Neural cell (in vitro differentiated cells): ENCODE data around the gene CD300LG. TPM values are rescaled to one million over a fixed set of nuclear protein-coding genes. Genes with fewer than 3 reads are reported as not detected.

Experiments
- H2AFZ ChIP-seq: fragments of 200-600, 300-800 bp; sonication (generic), shearing (Covaris generic); 2 replicates; pipeline ENCODE4 v1.6.0; 2014; ENCODE audit warnings: low read depth, mild to moderate bottlenecking, antibody characterized with exemption, low read length, moderate library complexity
- H3F3A ChIP-seq: fragments of 200-600 bp; shearing (Covaris generic); 2 replicates; pipeline ENCODE4 v1.6.1; 2016; ENCODE audit warnings: mild to moderate bottlenecking, moderate library complexity, mixed read lengths, antibody characterized with exemption, low read length; ENCODE audit not compliant: insufficient read depth, poor library complexity, severe bottlenecking
- H3K27ac ChIP-seq: fragments of 200-600, 300-800 bp; sonication (generic), shearing (Covaris generic); 2 replicates; pipeline ENCODE4 v1.5.1; 2014; ENCODE audit warnings: mild to moderate bottlenecking, low read length, moderate library complexity
- H3K27me3 ChIP-seq: fragments of 300-800, 200-600 bp; sonication (generic), shearing (Covaris generic); 2 replicates; pipeline ENCODE4 v1.6.0; 2014; ENCODE audit warnings: mild to moderate bottlenecking, low read depth, low read length, moderate library complexity; ENCODE audit not compliant: insufficient read depth
- H3K36me3 ChIP-seq: fragments of 300-800, 200-600 bp; sonication (generic), shearing (Covaris generic); 2 replicates; pipeline ENCODE4 v1.5.1; 2014; ENCODE audit warnings: mild to moderate bottlenecking, antibody characterized with exemption, low read length, moderate library complexity; ENCODE audit not compliant: insufficient read depth
- H3K4me2 ChIP-seq: fragments of 300-800, 200-600 bp; sonication (generic), shearing (Covaris generic); 2 replicates; pipeline ENCODE4 v1.6.0; 2014; ENCODE audit warnings: mild to moderate bottlenecking, low read length
- H3K4me3 ChIP-seq: fragments of 300-800, 200-600 bp; sonication (generic), shearing (Covaris generic); 2 replicates; pipeline ENCODE4 v1.5.1; 2014; ENCODE audit warnings: mild to moderate bottlenecking, low read length, moderate library complexity
- H3K79me2 ChIP-seq: fragments of 200-600 bp; shearing (Covaris generic); replicated peaks from 2 replicates; pipeline ENCODE4 v1.6.0; 2014; ENCODE audit warnings: mild to moderate bottlenecking, low read length, moderate library complexity; ENCODE audit not compliant: insufficient read depth
- H3K9ac ChIP-seq: fragments of 300-800, 200-600 bp; sonication (generic), shearing (Covaris generic); 2 replicates; pipeline ENCODE4 v1.6.1; 2016; ENCODE audit warnings: mild to moderate bottlenecking, low read length, mixed read lengths
- H3K9me2 ChIP-seq: fragments of 200-600 bp; shearing (Covaris generic); 2 replicates; pipeline ENCODE4 v1.6.1; 2016; ENCODE audit warnings: mild to moderate bottlenecking, low read length, mixed read lengths; ENCODE audit not compliant: insufficient read depth
- H3K9me3 ChIP-seq: fragments of 200-600, 300-800 bp; sonication (generic), shearing (Covaris generic); 2 replicates; pipeline ENCODE4 v1.6.1; 2016; ENCODE audit warnings: mild to moderate bottlenecking, mixed run types, low read length, moderate library complexity, mixed read lengths
- H4K20me1 ChIP-seq: fragments of 200-600 bp; shearing (Covaris generic); 2 replicates; pipeline ENCODE4 v1.6.1; 2016; ENCODE audit warnings: mild to moderate bottlenecking, mixed run types; ENCODE audit not compliant: insufficient read depth
- CTCF ChIP-seq: fragments of 450-650 bp; IDR thresholded peaks from 2 replicates; pipeline ENCODE4 v1.5.1; 2014; ENCODE audit warnings: antibody characterized with exemption, mild to moderate bottlenecking, moderate library complexity; ENCODE audit not compliant: poor library complexity, severe bottlenecking
- EP300 ChIP-seq: fragments of 450-650 bp; conservative IDR thresholded peaks from 2 replicates; pipeline ENCODE4 v1.6.1; 2014; ENCODE audit warnings: antibody characterized with exemption, mild to moderate bottlenecking, moderate library complexity; ENCODE audit not compliant: poor library complexity, severe bottlenecking
- EZH2 ChIP-seq: fragments of 200-600, 300-800 bp; shearing (Covaris generic), sonication (generic); IDR thresholded peaks from 2 replicates; pipeline ENCODE4 v1.6.1; 2014; ENCODE audit warnings: antibody characterized with exemption, low read length, borderline replicate concordance, mild to moderate bottlenecking; ENCODE audit not compliant: insufficient read depth, poor library complexity, severe bottlenecking
- MXI1 ChIP-seq: fragments of 450-650 bp; conservative IDR thresholded peaks from 2 replicates; pipeline ENCODE4 v1.6.1; 2014; ENCODE audit warnings: antibody characterized with exemption, mild to moderate bottlenecking; ENCODE audit not compliant: poor library complexity, severe bottlenecking
- POLR2AphosphoS5 ChIP-seq: IDR thresholded peaks from 2 replicates; pipeline ENCODE4 v1.6.1; 2012
- RAD21 ChIP-seq: fragments of 450-650 bp; conservative IDR thresholded peaks from 2 replicates; pipeline ENCODE4 v1.6.1; 2014; ENCODE audit warnings: antibody characterized with exemption, mild to moderate bottlenecking, moderate library complexity
- REST ChIP-seq: IDR thresholded peaks from 2 replicates; pipeline ENCODE4 v1.6.1; 2012; ENCODE audit warnings: borderline replicate concordance
- SMC3 ChIP-seq: fragments of 450-650 bp; conservative IDR thresholded peaks from 2 replicates; pipeline ENCODE4 v1.6.1; 2014; ENCODE audit warnings: antibody characterized with exemption, mild to moderate bottlenecking, moderate library complexity; ENCODE audit not compliant: poor library complexity
- TAF1 ChIP-seq: IDR thresholded peaks from 2 replicates; pipeline ENCODE4 v1.6.1; 2012; ENCODE audit warnings: low read depth
- polyA plus RNA-seq: library from polyadenylated mRNA; depleted of rRNA; stranded (reverse); fragments of >200 nt; gene quantifications from 2 replicates; pipeline ENCODE4 v1.2.3, GENCODE V29; 2014

Gene CD300LG
- polyA plus RNA-seq, 1 donor from 2014 or later: not detected

GRCh38 chr17:43871946-43872690 is 25.1 kb downstream of the CD300LG start:
- no peaks in the 10 kb centered on the region for H3K27me3 ChIP-seq
- H3K4me2 ChIP-seq: no peak overlapping the region
- H3K79me2 ChIP-seq: no peaks in the 10 kb centered on the region
- H2AFZ ChIP-seq: no peak overlapping the region
- H4K20me1 ChIP-seq: no peaks in the 10 kb centered on the region
- H3K36me3 ChIP-seq: no peaks in the 10 kb centered on the region
- no peaks in the 10 kb centered on the region for H3K9me3 ChIP-seq
- no peaks in the 10 kb centered on the region for H3F3A ChIP-seq
- no peaks in the 10 kb centered on the region for H3K9me2 ChIP-seq
- no peak overlapping the region for H3K9ac ChIP-seq
- H3K4me3 ChIP-seq: no peak overlapping the region
- H3K27ac ChIP-seq: no peak overlapping the region
- TF ChIP-seq REST: no peak
- TF ChIP-seq TAF1: no peak
- no peak for TF ChIP-seq SMC3
- TF ChIP-seq EZH2: no peak
- no peak for TF ChIP-seq MXI1
- TF ChIP-seq RAD21: no peak
- TF ChIP-seq POLR2AphosphoS5: no peak

- TF ChIP-seq TAF1 (no peak), CTCF (no peak), SMC3 (no peak)
- Histone ChIP-seq H3K27me3 (no peaks in the 10 kb centered on the region), H3K79me2 (no peaks in the 10 kb centered on the region), H3K9me3 (no peaks in the 10 kb centered on the region), H3K4me3 (no peak overlapping the region), H3K9me2 (no peaks in the 10 kb centered on the region), H2AFZ (no peak overlapping the region), H3K9ac (no peak overlapping the region), H4K20me1 (no peaks in the 10 kb centered on the region), H3K27ac (no peak overlapping the region), H3F3A (no peaks in the 10 kb centered on the region), H3K4me2 (no peak overlapping the region), H3K36me3 (no peaks in the 10 kb centered on the region)
Observed at GRCh38 chr17:43873091-43873490, 26.1 kb downstream of the CD300LG start.

GRCh38 chr17:43873815-43874214 is 26.8 kb downstream of the CD300LG start:
- Histone ChIP-seq H3K9me2 (no peaks in the 10 kb centered on the region), H3K36me3 (no peaks in the 10 kb centered on the region), H4K20me1 (no peaks in the 10 kb centered on the region), H3K9ac (no peak overlapping the region), H2AFZ (no peak overlapping the region), H3K4me2 (no peak overlapping the region), H3K27me3 (no peaks in the 10 kb centered on the region), H3K27ac (no peak overlapping the region), H3K9me3 (no peaks in the 10 kb centered on the region), H3K79me2 (no peaks in the 10 kb centered on the region), H3F3A (no peaks in the 10 kb centered on the region), H3K4me3 (no peak overlapping the region)
- TF ChIP-seq EP300: no peak
- no peak for TF ChIP-seq POLR2AphosphoS5
- TF ChIP-seq EZH2: no peak
- no peak for TF ChIP-seq CTCF
- TF ChIP-seq REST: no peak
- TF ChIP-seq TAF1: no peak
